Measurements from ENCODE around the gene KRTAP4-7.
A peak's percentile ranks its signal among the peaks of the same experiment; 100 is the strongest.
"Not testable (repeated sequence)": the region's sequence is repeated elsewhere in the genome, so short reads cannot be mapped to it uniquely, and the experiment has no call there.

Gene KRTAP4-7

DNA sequence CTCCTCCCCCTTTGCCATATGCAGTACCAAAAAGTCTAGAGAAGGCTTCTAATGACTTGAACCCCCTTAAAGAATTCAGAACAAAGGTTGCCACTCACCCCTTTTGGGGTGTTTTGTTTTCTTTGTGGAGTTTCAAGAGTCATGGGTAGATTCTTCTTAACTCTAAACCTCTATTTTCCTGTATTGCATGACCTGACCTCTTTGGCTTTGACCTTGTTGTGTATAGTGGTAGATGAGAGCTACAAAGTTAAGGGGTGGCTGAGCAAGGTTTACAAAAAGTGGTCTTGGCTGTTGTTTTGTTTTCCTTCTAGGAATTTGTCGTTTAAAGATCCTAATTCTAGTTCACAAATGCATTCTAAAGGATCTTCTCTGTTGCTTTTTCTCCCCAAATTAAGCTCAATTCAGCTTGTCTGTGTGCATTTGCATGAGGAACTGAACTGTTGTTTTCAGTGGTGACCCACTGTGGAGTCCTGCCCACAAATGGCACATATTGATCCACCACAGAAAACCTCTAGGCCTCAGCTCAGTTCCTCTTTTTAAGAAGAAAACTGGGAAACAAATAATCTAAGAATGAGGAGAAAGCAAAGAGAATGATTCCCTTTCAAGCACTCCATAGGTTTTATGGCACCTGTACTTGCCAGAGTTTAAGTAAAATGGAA is 24.9 kb downstream of the KRTAP4-7 start:
- DNase-seq: not testable (repeated sequence)

DNA sequence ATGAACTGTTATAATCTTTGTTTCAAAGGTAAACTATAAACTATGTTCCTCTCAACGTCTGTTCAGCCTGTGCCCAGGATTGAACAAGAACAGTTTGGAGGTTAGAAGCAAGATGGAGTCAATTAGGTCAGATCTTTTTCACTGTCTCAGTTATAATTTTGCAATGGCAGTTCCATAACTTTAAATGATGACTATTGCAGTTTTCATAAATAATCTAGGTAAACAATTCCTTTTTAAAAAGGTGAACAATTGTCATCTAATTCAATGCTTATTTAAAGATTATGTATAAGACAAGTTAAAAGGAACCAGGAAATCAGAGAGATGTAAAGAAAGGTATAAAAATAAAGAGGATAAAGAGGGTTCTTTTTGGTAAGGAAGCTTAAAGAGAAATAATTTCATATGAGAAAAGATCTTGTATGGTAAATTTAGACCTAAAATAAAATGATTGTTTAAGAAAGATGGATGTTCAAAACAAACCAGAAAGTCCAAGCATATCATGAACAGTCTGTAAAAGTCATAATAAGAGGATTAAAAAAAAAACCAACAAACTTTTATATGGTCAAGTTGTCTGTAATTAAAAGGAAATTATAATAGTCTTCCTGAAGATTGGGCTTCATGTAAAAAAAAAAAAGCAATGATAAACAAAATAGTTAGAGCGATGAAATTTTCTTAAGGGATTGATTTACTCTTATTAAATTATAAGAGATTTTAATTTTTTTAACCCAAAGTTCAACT is 27.4 kb downstream of the KRTAP4-7 start:
- DNase-seq: no peak

DNA sequence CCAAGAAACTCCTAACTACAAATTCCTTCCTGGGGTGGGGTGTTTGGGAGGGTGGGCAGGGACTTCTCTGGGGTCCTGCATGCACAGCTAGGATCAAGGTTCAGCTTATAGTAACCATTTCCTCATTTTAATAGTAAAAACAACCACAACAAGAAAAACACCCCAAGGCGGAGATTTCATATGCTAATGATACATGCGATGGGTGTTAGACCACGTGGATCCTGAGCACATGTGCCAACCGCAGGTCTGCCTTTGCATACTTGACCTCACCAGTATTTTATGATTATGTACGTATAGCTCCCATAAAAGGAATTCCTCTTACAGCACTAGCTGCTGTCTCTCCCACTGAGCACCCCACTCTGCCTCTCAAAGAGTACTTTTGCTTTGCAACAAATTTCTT is 32.3 kb downstream of the KRTAP4-7 start:
- DNase-seq: no peak

DNA sequence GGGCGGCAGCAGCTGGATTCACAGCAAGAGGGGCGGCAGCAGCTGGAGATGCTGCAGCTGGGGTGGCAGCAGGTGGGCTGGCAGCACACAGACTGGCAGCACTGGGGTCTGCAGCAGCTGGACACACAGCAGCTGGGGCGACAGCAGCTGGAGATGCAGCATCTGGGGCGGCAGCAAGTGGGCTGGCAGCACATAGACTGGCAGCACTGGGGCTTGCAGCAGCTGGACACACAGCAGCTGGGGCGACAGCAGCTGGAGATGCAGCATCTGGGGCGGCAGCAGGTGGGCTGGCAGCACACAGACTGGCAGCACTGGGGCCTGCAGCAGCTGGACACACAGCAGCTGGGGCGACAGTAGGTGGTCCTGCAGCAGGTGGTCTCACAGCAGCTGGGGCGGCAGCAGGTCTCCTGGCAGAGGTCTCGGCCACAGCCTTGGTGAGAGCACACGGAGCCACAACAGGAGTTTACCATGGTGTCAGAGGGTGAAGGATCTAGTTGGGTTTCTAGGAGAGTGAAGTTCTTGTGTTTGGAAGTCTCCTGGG is 34.0 kb downstream of the KRTAP4-7 start, which contains the start of gene KRTAP4-11:
Gene KRTAP4-11, minus strand, starts transcription at position 528 of the 541 bp plus-strand sequence. Its CDS starts 58 bp downstream, at position 470.
- not testable (repeated sequence) for DNase-seq

DNA sequence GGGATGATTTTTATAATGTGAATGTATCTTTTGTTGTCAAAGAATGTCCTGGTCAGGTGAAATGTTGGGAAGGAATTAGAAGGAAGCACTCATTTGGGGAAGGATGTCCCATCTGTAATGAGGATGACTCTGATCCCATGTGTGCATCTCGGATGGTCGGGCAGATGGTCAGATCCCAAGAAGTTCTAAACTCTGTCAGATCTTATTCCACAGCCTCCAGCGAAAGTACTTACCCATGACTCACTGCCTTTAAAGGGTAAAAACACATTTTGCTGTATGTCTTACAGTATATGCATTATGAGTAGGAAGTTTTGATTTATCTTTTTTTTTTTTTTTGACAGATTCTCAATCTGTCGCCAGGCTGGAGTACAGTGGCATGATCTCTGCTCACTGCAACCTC is 34.8 kb downstream of the KRTAP4-7 start:
- no peak for DNase-seq

DNA sequence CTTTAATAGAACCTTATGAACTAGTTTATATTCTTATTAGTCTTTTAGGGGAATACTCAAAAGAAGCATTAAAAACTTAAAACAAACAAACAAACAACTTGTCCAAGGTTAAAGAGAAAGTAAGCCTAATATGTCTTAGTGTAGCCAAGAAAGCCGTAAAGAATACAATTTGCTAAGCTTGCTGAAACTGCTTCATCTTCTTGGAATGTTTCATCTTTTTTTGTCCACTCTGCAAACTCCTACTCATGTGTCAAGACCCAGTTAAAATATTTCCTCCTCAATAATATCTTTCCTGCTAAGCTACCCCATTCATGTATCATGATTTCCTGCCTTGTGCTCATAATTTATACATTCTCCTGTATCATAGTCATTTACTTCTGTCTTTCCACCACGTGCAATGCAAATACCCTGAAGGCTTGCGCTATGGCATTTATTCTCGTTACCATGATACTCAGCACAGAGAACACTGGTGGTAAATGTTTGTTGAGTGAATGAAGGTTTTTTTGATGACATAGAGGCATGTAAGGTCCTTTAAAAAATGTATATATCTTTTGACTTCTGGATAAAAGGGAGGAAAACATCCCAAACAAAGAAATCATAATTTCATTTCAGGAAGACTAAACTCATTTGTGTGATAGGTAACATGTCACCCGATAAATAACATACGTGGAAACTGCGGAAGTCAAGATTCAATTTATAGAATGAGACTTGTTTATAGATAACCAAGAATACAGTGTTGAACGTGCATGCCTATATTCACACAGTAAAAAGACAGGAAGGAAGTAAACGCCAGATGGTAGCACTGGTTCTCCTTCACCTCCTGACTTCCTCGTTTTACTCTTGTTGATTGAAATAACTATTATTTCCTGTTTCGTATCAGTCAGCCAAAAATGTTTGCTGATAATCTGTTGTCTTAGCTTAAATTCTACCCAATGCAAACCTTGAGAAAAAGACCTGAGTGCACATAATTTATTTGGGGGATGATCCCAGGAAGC is 36.0 kb downstream of the KRTAP4-7 start:
- DNase-seq: peak in 1 of 58 donors; percentile 1

DNA sequence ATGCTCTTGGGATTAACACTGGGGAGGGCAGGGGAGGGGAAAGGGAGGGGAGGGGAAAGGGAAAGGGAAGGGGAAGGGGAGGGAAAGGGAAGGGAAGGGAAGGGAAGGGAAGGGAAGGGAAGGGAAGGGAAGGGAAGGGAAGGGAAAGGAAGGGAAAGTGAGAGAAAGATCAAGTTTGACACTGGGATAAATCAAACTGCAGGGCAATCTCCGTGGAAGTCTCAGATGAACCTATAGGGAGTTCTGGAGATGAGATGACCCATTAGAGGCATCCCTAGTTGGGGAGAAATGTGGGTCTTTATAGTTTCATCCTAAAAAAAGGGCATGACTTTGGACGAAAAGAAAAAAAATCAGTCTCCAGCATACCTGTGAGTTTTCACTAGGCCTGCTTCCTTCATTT is 37.8 kb downstream of the KRTAP4-7 start:
- DNase-seq: no peak

DNA sequence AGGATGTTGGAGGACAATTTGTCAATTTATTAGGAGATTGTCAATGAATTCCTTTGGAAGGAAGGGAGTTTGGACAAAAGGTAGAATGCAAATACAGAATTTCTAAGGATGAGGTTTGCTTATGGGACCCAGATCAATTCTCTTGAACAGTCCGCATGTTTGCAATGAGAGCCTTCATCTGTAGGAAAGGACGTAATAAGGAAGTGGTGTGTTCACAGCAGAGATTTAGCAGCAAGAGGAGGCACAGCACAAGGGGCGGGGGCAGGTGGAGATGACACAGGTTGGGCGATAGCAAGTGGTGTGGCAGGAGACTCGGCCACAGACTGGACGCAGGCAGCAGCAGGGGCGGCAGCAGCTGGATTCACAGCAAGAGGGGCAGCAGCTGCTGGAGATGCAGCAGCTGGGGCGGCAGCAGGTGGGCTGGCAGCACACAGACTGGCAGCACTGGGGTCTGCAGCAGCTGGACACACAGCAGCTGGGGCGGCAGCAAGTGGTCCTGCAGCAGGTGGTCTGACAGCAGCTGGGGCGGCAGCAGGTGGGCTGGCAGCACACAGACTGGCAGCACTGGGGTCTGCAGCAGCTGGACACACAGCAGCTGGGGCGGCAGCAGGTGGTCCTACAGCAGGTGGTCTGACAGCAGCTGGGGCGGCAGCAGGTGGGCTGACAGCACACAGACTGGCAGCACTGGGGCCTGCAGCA is 39.5 kb downstream of the KRTAP4-7 start:
- not testable (repeated sequence) for DNase-seq

DNA sequence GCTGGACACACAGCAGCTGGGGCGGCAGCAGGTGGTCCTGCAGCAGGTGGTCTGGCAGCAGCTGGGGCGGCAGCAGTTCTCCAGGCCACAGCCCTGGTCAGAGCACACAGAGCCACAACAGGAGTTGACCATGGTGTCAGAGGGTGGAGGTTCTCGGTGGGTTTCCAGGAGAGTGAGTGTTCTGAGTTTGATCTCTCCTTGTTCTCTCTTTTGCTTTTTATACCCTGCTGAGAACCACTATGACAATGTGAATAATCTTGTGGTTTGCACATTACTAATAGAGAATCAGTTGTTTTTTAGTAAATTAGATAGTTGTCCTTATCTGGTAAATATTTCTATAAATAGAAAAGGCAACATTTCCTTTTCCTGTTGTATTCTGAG is 40.0 kb downstream of the KRTAP4-7 start, which contains the start of gene KRTAP4-12:
Gene KRTAP4-12, minus strand, starts transcription at position 192 of the 381 bp plus-strand sequence. Its CDS starts 60 bp downstream, at position 132.
- not testable (repeated sequence) for DNase-seq

DNA sequence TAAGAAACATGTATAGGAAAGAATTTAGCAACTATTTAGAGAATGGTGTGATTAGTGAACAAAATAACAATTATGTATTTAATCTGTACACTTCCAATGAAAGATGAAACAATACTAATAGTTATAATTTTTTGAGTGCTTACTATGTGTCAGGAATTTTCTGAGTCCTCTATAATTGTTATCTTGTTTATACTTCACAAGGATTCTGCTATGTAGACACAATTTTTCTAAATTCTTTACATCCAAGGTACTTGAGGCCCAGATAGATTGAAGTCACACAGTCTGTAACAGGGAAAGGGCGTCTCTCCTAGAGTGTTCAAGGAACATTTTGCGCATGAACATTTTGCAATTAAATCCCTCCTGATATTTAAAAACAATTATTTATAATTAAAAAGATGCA is 41.1 kb downstream of the KRTAP4-7 start:
- DNase-seq: no peak

DNA sequence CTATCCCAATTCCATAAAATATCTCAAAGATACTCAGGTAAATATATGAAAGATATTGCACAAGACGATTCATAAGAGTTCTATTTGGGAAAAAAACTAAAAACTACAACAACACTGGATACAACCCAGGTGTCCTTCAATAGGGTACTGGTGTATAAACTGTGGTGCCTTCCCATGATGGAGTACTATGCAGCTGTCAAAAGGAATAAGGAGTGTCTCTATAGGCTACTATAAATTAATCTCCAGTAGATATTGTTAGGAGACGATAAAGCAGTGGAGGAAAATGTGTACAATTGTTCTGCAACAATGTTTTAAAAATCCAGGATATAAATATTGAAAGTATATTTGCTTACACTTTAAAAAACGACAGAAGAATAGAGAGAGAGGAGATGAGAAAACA is 42.5 kb downstream of the KRTAP4-7 start:
- DNase-seq: no peak

DNA sequence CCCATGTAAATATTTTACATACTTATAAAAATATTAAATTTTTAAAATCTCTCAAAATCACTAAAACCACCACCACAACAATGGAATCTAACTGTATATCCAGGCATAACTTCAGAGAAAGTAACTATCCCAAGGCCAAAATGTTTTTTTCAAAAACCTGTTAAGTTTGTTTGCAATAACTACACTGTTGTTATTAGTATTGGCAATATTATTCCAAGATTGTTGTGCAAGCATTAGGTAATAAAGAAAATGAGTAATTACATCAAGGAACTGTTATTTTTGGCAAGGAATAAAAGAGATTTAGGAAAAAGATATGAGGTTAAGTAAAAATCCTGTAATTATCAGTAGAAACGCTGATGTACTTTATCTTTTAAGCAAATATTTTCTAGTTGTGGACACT is 43.4 kb downstream of the KRTAP4-7 start:
- DNase-seq: no peak

DNA sequence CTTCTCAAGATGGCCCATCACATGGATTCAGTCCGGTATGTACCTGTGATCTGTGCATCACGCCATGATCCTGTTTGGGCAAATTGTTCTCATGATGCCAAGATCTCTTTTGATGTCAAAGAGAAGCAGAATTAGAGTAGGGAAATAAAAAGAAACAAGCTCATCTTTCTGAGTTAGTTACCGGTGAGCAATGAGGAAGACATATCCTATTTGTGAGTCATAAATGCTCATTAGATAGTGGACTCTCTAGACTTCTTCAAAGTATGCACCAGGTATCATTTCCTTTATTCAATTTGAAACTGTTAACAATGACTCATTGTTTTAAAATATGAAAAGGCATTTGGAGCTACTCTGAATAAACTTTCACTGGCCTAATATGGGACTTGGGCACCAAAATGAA is 48.0 kb downstream of the KRTAP4-7 start:
- no peak for DNase-seq

DNA sequence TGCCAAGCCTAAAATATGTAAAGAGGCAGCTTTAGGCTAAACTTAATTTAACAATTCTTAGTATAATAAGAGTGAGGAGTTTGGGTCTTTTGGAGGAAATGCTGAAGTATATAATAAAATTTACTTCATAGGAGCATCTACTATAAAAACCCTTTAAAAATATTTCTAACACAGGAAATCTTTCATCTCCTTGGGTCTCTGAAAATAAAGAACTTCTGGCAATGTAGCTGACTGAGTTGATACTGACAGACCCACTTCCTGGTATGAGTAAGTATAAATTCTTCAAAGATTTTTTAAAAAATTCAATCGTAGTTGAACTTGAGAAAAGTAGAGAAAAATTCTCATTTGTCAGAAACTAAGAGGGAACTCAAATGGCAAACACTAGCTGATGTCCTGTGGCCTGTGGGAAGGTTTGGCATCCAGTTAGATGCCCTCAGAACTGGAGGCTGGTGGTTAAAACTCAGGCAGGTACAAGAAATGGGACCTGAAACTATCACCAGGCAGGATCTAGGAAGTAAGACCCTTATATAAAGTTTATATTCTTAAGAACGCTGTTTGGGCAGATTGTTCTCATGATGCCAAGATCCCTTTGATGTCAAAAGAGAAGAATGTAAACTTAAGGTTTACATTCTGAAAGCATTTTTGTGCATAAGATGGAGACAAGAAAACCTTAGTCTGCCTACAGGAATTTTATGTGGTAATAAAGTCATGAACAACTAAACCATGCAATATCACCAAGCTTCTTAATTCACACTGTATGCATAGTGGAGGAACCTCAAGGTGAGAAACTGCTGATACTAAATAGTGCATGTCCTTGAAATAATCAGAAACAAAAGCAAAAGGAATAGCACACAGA is 50.2 kb downstream of the KRTAP4-7 start:
- DNase-seq: no peak

Measured in anterior cingulate cortex (tissue), 58 donors.